Bronchial epithelial cell (primary cell): Measurements from ENCODE around the gene C11orf97. TPM values are rescaled to one million over a fixed set of nuclear protein-coding genes. Genes with fewer than 3 reads are reported as not detected.
A peak's percentile ranks its signal among the peaks of the same experiment; 100 is the strongest.

Source experiments
- DNase-seq: peaks from one replicate; pipeline ENCODE4 v3.0.0-alpha.2; 2010; ENCODE audit warnings: low read depth
- FAIRE-seq: peaks from 2 replicates; lab custom pipeline; 2011; peaks lifted over from hg19 to GRCh38; lab: Jason Lieb, UNC
- H3K27me3 ChIP-seq: 2 replicates; pipeline ENCODE4 v1.5.1; 2011; ENCODE audit warnings: low read length; ENCODE audit not compliant: control insufficient read depth, insufficient read depth
- H3K36me3 ChIP-seq: 2 replicates; pipeline ENCODE4 v1.5.1; 2011; ENCODE audit warnings: low read length; ENCODE audit not compliant: control insufficient read depth, insufficient read depth
- H3K4me3 ChIP-seq: 2 replicates; pipeline ENCODE4 v1.5.1; 2011; ENCODE audit warnings: mild to moderate bottlenecking, low read depth, low read length, control low read depth
- total RNA-seq: library from RNA; depleted of rRNA; stranded (reverse); fragments of >200 nt; gene quantifications from 2 replicates; pipeline ENCODE4 v1.2.1, GENCODE V29; 2014
- TF ChIP-seq, protein P1 (sequence below): IDR thresholded peaks from 2 replicates; pipeline ENCODE4 v1.5.1; 2011; ENCODE audit warnings: mild to moderate bottlenecking, moderate library complexity, low read length, control low read depth, inconsistent platforms; ENCODE audit not compliant: insufficient read depth, severe bottlenecking

The C11orf97 gene
- total RNA-seq, 1 donor from 2014 or later: not detected

DNA sequence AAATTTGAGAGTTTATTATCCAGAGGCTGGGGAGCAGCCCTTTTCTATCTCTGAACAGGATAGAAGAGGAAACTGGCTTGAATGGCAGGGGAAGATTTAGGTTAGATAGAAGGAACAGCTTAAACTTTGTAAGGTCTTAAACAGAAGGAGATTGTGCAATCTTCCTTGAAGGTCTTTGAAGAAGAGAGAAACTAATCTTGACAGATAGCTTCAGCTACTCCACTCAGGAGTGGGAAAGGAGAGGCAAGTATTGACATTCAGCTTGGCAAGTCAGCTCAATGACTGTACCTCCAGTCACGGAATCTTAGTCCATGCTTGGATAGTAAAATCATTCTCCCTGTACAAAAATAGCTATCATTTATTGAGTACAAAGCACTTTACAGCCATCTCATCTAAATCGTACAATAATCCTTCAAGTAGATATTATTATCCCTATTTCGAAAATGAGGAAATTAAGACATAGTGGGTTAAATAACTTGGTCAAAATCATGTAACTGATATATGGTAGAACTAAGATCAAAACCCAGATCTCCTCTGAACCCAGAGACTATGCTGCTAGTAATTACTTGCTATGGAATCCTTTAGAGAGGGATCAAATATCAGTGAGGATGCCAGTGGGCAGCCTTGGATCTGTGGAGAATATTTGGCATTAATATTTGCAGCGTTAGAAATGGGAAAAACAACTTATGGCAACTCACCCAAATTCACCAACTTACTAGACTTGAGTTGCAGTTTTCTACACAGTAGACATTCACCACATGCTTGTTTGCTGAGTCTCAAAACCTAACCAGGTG, 14.6 kb downstream of the C11orf97 start:
- TF ChIP-seq, protein P1, sequence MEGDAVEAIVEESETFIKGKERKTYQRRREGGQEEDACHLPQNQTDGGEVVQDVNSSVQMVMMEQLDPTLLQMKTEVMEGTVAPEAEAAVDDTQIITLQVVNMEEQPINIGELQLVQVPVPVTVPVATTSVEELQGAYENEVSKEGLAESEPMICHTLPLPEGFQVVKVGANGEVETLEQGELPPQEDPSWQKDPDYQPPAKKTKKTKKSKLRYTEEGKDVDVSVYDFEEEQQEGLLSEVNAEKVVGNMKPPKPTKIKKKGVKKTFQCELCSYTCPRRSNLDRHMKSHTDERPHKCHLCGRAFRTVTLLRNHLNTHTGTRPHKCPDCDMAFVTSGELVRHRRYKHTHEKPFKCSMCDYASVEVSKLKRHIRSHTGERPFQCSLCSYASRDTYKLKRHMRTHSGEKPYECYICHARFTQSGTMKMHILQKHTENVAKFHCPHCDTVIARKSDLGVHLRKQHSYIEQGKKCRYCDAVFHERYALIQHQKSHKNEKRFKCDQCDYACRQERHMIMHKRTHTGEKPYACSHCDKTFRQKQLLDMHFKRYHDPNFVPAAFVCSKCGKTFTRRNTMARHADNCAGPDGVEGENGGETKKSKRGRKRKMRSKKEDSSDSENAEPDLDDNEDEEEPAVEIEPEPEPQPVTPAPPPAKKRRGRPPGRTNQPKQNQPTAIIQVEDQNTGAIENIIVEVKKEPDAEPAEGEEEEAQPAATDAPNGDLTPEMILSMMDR: no peak
- peak; percentile 68 for DNase-seq
- FAIRE-seq: no peak
- Histone ChIP-seq H3K36me3 (no peaks in the 10 kb centered on the region), H3K27me3 (no peaks in the 10 kb centered on the region), H3K4me3 (no peak overlapping the region)

GRCh38 chr11:94528551-94528950, 16.3 kb downstream of the C11orf97 start:
- H3K4me3 ChIP-seq: no peak overlapping the region
- no peak for DNase-seq
- H3K27me3 ChIP-seq: no peaks in the 10 kb centered on the region
- TF ChIP-seq, protein P1: no peak
- FAIRE-seq: no peak
- H3K36me3 ChIP-seq: no peaks in the 10 kb centered on the region

DNA sequence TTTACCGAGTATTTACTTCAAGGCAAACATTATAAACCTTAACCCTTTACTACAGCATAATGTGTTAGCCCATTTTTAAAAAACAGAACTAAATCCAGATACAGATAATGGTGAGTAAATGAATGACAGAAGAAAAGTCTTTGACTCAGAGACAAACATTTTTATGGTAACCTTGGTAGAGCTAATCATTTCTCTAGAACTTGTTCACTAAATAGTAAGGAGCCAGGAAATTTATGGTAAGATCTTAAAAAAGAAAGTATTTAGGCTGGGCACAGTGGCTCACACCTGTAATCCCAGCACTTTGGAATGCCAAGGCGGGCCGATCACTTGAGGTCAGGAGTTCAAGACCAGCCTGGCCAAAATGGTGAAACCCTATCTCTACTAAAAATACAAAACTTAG, 19.9 kb downstream of the C11orf97 start:
- FAIRE-seq (no peak), DNase-seq (no peak)
- TF ChIP-seq, protein P1: no peak
- no peak overlapping the region for H3K4me3 ChIP-seq
- H3K36me3 ChIP-seq: no peaks in the 10 kb centered on the region
- H3K27me3 ChIP-seq: no peaks in the 10 kb centered on the region

GRCh38 chr11:94533206-94533605, 20.9 kb downstream of the C11orf97 start:
- TF ChIP-seq, protein P1: no peak
- no peak for FAIRE-seq
- Histone ChIP-seq H3K4me3 (no peak overlapping the region), H3K36me3 (no peaks in the 10 kb centered on the region), H3K27me3 (no peaks in the 10 kb centered on the region)
- DNase-seq: no peak

- FAIRE-seq: no peak
Measured at GRCh38 chr11:94533696-94534630, 21.7 kb downstream of the C11orf97 start.

More at GRCh38 chr11:94533696-94534630, 21.7 kb downstream of the C11orf97 start:
- Histone ChIP-seq H3K4me3 (no peak overlapping the region), H3K27me3 (no peaks in the 10 kb centered on the region), H3K36me3 (no peaks in the 10 kb centered on the region)
- no peak for DNase-seq
- TF ChIP-seq, protein P1: no peak
